ENCODE results near the gene TNFRSF13B. TPM values are rescaled to one million over a fixed set of nuclear protein-coding genes. Genes with fewer than 3 reads are reported as not detected.
"Not testable (repeated sequence)": the region's sequence is repeated elsewhere in the genome, so short reads cannot be mapped to it uniquely, and the experiment has no call there.

Gene TNFRSF13B
- total and polyA plus RNA-seq, 12 donors, result not detected

- Histone ChIP-seq H3K36me3 (no peaks in the 10 kb centered on the region), H3K9me3 (peaks cover 0 to 5% (median 0%) of the 10 kb centered on the region in 11 donors), H3K4me1 (no peaks in the 10 kb centered on the region), H3K27me3 (peaks cover 0 to 23% (median 13%) of the 10 kb centered on the region in 7 donors), H3K27ac (no peak overlapping the region), H3K4me3 (no peak overlapping the region)
- intact Hi-C loops (cut with DNase I), result no loop called here
- 88 to 90% methylated on average over 2 of the region's 2 CpGs for WGBS, 2 donors
- TF ChIP-seq, protein P1, sequence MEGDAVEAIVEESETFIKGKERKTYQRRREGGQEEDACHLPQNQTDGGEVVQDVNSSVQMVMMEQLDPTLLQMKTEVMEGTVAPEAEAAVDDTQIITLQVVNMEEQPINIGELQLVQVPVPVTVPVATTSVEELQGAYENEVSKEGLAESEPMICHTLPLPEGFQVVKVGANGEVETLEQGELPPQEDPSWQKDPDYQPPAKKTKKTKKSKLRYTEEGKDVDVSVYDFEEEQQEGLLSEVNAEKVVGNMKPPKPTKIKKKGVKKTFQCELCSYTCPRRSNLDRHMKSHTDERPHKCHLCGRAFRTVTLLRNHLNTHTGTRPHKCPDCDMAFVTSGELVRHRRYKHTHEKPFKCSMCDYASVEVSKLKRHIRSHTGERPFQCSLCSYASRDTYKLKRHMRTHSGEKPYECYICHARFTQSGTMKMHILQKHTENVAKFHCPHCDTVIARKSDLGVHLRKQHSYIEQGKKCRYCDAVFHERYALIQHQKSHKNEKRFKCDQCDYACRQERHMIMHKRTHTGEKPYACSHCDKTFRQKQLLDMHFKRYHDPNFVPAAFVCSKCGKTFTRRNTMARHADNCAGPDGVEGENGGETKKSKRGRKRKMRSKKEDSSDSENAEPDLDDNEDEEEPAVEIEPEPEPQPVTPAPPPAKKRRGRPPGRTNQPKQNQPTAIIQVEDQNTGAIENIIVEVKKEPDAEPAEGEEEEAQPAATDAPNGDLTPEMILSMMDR (IDR thresholded peaks at IDR 0.05), result no peak
- DNase-seq, result no peak
- no peak for ATAC-seq
Observed at GRCh38 chr17:16900288-16900882, 71.5 kb downstream of the TNFRSF13B start.

GRCh38 chr17:16897211-16897896, 74.6 kb downstream of the TNFRSF13B start:
- ATAC-seq; H3K4me1 ChIP-seq; H3K4me3 ChIP-seq; H3K27ac ChIP-seq; intact Hi-C loops (cut with DNase I); H3K36me3 ChIP-seq; DNase-seq; H3K9me3 ChIP-seq: not testable (repeated sequence)
- peaks cover 0 to 16% (median 12%) of the 10 kb centered on the region in 7 donors for H3K27me3 ChIP-seq
- WGBS, 2 donors, result 80 to 89% methylated on average over 10 of the region's 10 CpGs

- WGBS, 2 donors, result 91 to 95% methylated on average over 8 of the region's 8 CpGs
- ATAC-seq; H3K27ac ChIP-seq; H3K36me3 ChIP-seq; DNase-seq; H3K4me3 ChIP-seq; intact Hi-C loops (cut with DNase I); H3K4me1 ChIP-seq; H3K9me3 ChIP-seq: not testable (repeated sequence)
- H3K27me3 ChIP-seq, result peaks cover 0 to 12% (median 8%) of the 10 kb centered on the region in 7 donors
Observed at GRCh38 chr17:16896235-16896634, 75.7 kb downstream of the TNFRSF13B start.

- H3K4me3 ChIP-seq; H3K27me3 ChIP-seq; DNase-seq; H3K27ac ChIP-seq; H3K4me1 ChIP-seq; H3K9me3 ChIP-seq; intact Hi-C loops (cut with DNase I); ATAC-seq; H3K36me3 ChIP-seq: not testable (repeated sequence)
- WGBS, 2 donors, result 88 to 91% methylated on average over 18 to 19 of the region's 19 CpGs
Observed at GRCh38 chr17:16893527-16893926, 78.4 kb downstream of the TNFRSF13B start.

DNA sequence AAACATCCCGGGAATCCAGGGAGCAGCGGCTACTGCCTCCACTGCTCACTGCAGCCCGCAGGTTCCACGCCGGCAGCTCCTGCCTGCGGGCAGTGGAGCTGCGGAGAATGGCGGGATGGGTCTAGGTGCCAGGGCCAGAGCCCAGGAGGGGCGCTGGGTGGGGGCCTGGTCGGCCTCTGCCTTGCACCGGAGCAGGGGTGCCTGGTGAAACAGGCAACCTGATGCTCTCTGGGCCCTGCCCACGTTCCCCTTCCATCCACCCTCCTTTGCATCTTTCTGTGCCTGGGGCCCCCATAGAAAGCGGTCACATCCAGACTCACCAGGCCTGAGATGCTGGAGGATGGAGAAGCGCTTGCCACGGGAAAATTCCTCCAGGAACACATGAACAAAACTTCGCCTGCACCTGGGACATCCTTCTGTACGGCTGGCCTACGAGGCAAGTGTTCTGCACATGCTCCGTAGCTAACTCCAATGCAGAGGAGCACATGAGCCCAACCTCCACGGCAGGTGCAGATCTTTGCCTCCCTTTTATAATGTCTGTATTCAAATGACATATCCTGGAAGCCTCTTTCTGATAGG, 79.0 kb downstream of the TNFRSF13B start:
- H3K4me1 ChIP-seq; H3K4me3 ChIP-seq; H3K27ac ChIP-seq; H3K9me3 ChIP-seq; DNase-seq; H3K36me3 ChIP-seq; H3K27me3 ChIP-seq; intact Hi-C loops (cut with DNase I): not testable (repeated sequence)
- ATAC-seq, result peak in 1 of 8 donors; percentile 30
- 84 to 88% methylated on average over 15 to 17 of the region's 20 CpGs for whole genome bisulfite sequencing, 2 donors

DNA sequence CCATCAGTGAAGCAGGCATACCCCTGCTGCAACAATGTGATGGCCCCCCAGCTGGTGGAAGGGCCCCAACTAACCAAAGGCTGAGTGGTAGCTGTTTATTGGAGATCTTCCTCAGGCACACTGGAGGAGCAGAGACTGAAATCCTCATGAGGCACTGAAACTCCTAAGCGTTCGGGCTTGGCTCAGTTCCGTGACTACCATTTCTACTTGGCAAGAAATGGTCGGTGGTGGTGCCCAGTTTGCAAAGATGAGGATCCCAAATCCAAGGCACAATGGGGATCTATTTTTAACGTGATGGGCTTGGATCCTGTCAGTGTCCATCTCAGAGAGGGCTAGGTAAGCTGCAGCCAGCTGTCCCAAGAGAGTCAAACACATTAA, 82.8 kb downstream of the TNFRSF13B start:
- ATAC-seq (no peak), DNase-seq (no peak)
- 83 to 88% methylated on average over 5 of the region's 5 CpGs for WGBS, 2 donors
- TF ChIP-seq, protein P1 (IDR thresholded peaks at IDR 0.05), result no peak
- no peaks in the 10 kb centered on the region for H3K4me1 ChIP-seq
- H3K9me3 ChIP-seq, result no peaks in the 10 kb centered on the region
- H3K4me3 ChIP-seq, result no peak overlapping the region
- H3K36me3 ChIP-seq, result no peaks in the 10 kb centered on the region
- H3K27me3 ChIP-seq, result no peaks in the 10 kb centered on the region
- no peak overlapping the region for H3K27ac ChIP-seq
- intact Hi-C loops (cut with DNase I), result no loop called here

Other genes starting within 250 kb of the TNFRSF13B start
- gene MPRIP, start 70.3 kb upstream of the TNFRSF13B start, total RNA-seq, result 100 to 1,000 TPM; 252 to 409 (median 329) TPM
- gene MPRIP, start 70.3 kb upstream of the TNFRSF13B start, polyA plus RNA-seq, result 100 to 1,000 TPM; 225 to 329 TPM
- gene PLD6, start 234.2 kb upstream of the TNFRSF13B start, total RNA-seq, result 10 to 100 TPM in 2 of 10 donors, 1 to 10 TPM in 8; 6.0 to 16.3 (median 8.2) TPM
- gene PLD6, start 234.2 kb upstream of the TNFRSF13B start, polyA plus RNA-seq, result 1 to 10 TPM; 3.7 to 6.9 TPM